NT2/D1 (cell line): ENCODE data around the gene MAN1A2.

Experiments used
- SUZ12 ChIP-seq: IDR thresholded peaks from 2 replicates; pipeline ENCODE4 v1.6.1; 2011; ENCODE audit not compliant: insufficient read length, insufficient read depth; ENCODE audit errors: extremely low read depth
- YY1 ChIP-seq: IDR thresholded peaks from 2 replicates; pipeline ENCODE4 v1.6.1; 2011; ENCODE audit not compliant: insufficient read length, insufficient read depth
- ZNF274 ChIP-seq: IDR thresholded peaks from 2 replicates; pipeline ENCODE4 v1.6.1; 2011; ENCODE audit warnings: mild to moderate bottlenecking, low read depth, low read length

DNA sequence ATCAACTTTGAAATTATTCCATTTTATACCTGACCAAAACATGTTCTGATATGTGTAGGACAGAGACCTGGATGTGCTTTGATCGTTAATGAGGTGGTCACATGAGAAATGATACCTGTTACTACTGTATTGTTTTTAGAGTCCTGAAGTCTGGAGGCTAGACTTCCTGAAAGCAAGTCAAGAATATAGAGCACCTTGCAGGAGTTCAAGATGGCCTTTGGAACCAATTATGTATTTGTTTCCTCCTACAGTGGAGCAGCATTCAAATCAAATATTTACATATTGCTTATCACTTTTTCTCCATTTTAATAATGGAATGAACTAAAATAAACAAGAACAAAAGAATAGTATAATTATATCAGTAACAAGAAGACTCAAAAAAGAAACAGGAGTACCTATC lies 155.9 kb downstream of the MAN1A2 start:
- no peak for TF ChIP-seq YY1
- TF ChIP-seq ZNF274 = no peak
- TF ChIP-seq SUZ12 = no peak
